SJCRH30 (cell line): Measurements from ENCODE around the gene NCKAP5L. TPM values are rescaled to one million over a fixed set of nuclear protein-coding genes. Genes with fewer than 3 reads are reported as not detected.
A peak's percentile ranks its signal among the peaks of the same experiment; 100 is the strongest.

Experiments
- DNase-seq, 2 experiments: peaks; one replicate each; pipeline ENCODE4 v3.0.0-alpha.2; 2015 to 2020
- H3K27ac ChIP-seq: fragments of 250-450 bp; sonication (Bioruptor Pico); 2 replicates; pipeline ENCODE4 v1.5.1; 2020; ENCODE audit warnings: mild to moderate bottlenecking, moderate library complexity
- H3K27me3 ChIP-seq: fragments of 250-450 bp; sonication (Bioruptor Pico); 2 replicates; pipeline ENCODE4 v1.5.1; 2020; ENCODE audit warnings: mild to moderate bottlenecking, moderate library complexity
- H3K36me3 ChIP-seq: fragments of 250-450 bp; sonication (Bioruptor Pico); 2 replicates; pipeline ENCODE4 v1.5.1; 2020; ENCODE audit warnings: mild to moderate bottlenecking, moderate library complexity
- H3K4me1 ChIP-seq: fragments of 250-450 bp; sonication (Bioruptor Pico); 2 replicates; pipeline ENCODE4 v1.5.1; 2020; ENCODE audit warnings: mild to moderate bottlenecking, moderate library complexity
- H3K4me3 ChIP-seq: fragments of 250-450 bp; sonication (Bioruptor Pico); 2 replicates; pipeline ENCODE4 v1.5.1; 2020; ENCODE audit warnings: mild to moderate bottlenecking, moderate library complexity
- H3K9me3 ChIP-seq: fragments of 250-450 bp; sonication (Bioruptor Pico); replicated peaks from 2 replicates; pipeline ENCODE4 v1.5.1; 2020; ENCODE audit warnings: mild to moderate bottlenecking, moderate library complexity
- total RNA-seq: library from RNA; depleted of rRNA; stranded (reverse); fragments of >200 nt; shearing (Covaris generic); gene quantifications from 2 replicates; pipeline ENCODE4 v1.2.3, GENCODE V29; 2014

NCKAP5L gene
- total RNA-seq, 1 experiment from 2014 or later = 80.7 TPM

DNA sequence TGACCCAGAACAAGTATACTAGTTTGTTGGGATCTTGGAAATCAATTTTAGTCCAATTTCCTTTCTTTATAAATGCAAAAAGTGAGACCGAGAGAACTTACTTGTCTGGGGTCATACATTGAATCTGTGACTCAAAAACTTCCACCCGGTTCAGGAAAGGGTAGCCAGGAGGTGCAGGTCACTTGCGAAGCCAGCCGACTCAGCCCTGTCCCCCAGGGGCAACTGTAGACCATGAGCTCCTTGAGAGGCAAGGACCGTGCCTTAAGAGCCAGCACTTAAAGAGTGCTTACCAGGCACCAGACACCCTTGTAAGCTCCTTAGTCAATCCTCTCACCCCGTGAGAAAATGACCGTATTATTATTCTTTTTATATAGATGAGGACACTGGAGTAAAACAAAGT lies 15.2 kb upstream of the NCKAP5L start:
- Histone ChIP-seq H3K9me3 (no peaks in the 10 kb centered on the region), H3K4me3 (peak overlapping the region; percentile 65), H3K27me3 (no peaks in the 10 kb centered on the region), H3K4me1 (no peaks in the 10 kb centered on the region), H3K27ac (peak overlapping the region; percentile 56), H3K36me3 (no peaks in the 10 kb centered on the region)
- DNase-seq = no peak

GRCh38 chr12:49842519-49843352 lies 14.5 kb upstream of the NCKAP5L start, which contains the start of gene BCDIN3D:
BCDIN3D (minus strand) TSS chr12:49843106; CDS start chr12:49843087, 19 bp downstream.
- Histone ChIP-seq H3K4me3 (peak within 1 kb of the TSS; percentile 65), H3K36me3 (no peaks in the 10 kb centered on the region), H3K27ac (peak within 1 kb of the TSS; percentile 56), H3K4me1 (no peaks in the 10 kb centered on the region), H3K9me3 (no peaks in the 10 kb centered on the region), H3K27me3 (no peaks in the 10 kb centered on the region)
- peak; percentile 91 to 93 for DNase-seq

- DNase-seq = peak; percentile 51 to 80
- H3K4me3 ChIP-seq = no peak overlapping the region
- no peaks in the 10 kb centered on the region for H3K36me3 ChIP-seq
- no peaks in the 10 kb centered on the region for H3K9me3 ChIP-seq
- H3K27ac ChIP-seq = no peak overlapping the region
- H3K27me3 ChIP-seq = no peaks in the 10 kb centered on the region
- no peaks in the 10 kb centered on the region for H3K4me1 ChIP-seq
Observed at GRCh38 chr12:49838973-49839633, 10.9 kb upstream of the NCKAP5L start.

GRCh38 chr12:49832836-49833421 lies 4.7 kb upstream of the NCKAP5L start:
- H3K4me1 ChIP-seq = peaks cover 4% of the 10 kb centered on the region
- H3K27me3 ChIP-seq = no peaks in the 10 kb centered on the region
- no peaks in the 10 kb centered on the region for H3K36me3 ChIP-seq
- no peak overlapping the region for H3K4me3 ChIP-seq
- no peak for DNase-seq
- no peaks in the 10 kb centered on the region for H3K9me3 ChIP-seq
- H3K27ac ChIP-seq = no peak overlapping the region

- Histone ChIP-seq H3K4me1 (peaks cover 4% of the 10 kb centered on the region), H3K4me3 (no peak overlapping the region), H3K27me3 (no peaks in the 10 kb centered on the region), H3K36me3 (no peaks in the 10 kb centered on the region), H3K27ac (no peak overlapping the region), H3K9me3 (no peaks in the 10 kb centered on the region)
- DNase-seq = no peak
Observed at GRCh38 chr12:49831717-49832116, 3.5 kb upstream of the NCKAP5L start.

DNA sequence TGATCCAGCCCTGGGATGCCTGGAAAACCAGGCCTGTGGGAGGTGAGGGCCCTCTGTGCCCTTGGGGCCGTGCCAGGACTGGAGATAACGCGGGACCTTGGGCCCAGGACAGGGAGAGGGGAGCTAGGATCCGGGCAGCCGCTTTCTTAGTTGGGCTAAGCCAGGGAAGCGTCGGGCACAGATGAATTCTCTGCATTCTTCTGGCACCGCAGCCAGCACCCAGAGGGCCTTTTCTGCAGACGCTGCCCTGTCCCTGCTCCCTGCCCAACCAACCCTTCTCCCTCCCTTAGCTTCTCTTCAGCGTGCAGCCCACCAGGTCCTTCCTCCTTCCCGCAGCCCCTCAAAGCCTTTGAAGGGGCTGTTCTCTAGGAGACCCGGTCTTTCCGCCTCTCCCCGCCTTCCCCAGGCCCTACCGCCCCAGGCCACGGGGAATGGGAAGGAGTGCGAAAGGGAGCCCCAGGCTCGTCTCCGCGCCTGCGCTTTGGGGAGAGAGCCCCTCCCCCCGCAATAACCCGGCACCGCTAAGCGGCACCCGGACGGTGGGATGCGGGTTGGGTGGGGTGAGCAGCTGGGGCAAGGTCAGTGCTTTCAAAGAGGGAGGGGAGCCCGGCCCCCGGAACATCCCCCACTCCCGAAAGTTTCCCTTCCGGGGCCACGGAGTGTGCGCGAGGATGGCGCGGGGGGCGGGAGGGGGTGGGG lies 663 bp downstream of the NCKAP5L start:
- Histone ChIP-seq H3K27me3 (no peaks in the 10 kb centered on the region), H3K9me3 (no peaks in the 10 kb centered on the region), H3K27ac (peak overlapping the region; percentile 92), H3K4me1 (peaks cover 24% of the 10 kb centered on the region), H3K36me3 (peaks cover 20% of the 10 kb centered on the region), H3K4me3 (peak overlapping the region; percentile 82)
- peak; percentile 92 to 95 for DNase-seq

DNA sequence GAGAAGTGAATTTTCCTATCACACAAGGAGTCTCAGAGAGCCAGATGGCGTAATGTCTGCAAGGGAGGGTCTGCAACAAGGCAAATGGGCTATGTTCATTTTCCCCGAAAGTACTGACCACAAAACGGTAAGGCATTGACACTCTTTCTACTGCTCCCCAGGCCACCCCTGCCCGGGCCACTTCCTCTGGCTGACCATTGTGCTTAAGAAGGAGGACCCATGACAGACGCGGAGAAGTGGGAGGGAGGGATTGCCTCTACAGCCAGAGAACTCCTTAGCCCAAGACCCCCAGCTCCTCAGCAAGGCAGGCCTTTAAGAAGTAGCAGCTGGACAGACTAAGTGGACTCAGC lies 1.2 kb downstream of the NCKAP5L start:
- Histone ChIP-seq H3K27ac (peak overlapping the region; percentile 92), H3K36me3 (peaks cover 26% of the 10 kb centered on the region), H3K4me3 (peak overlapping the region; percentile 82), H3K4me1 (peaks cover 24% of the 10 kb centered on the region), H3K27me3 (no peaks in the 10 kb centered on the region), H3K9me3 (no peaks in the 10 kb centered on the region)
- DNase-seq = no peak

- Histone ChIP-seq H3K27me3 (no peaks in the 10 kb centered on the region), H3K9me3 (no peaks in the 10 kb centered on the region), H3K4me3 (peak overlapping the region; percentile 82), H3K4me1 (peaks cover 24% of the 10 kb centered on the region), H3K27ac (peak overlapping the region; percentile 92), H3K36me3 (peaks cover 33% of the 10 kb centered on the region)
- peak; percentile 98 for DNase-seq
Observed at GRCh38 chr12:49825971-49826421, 2.2 kb downstream of the NCKAP5L start.

DNA sequence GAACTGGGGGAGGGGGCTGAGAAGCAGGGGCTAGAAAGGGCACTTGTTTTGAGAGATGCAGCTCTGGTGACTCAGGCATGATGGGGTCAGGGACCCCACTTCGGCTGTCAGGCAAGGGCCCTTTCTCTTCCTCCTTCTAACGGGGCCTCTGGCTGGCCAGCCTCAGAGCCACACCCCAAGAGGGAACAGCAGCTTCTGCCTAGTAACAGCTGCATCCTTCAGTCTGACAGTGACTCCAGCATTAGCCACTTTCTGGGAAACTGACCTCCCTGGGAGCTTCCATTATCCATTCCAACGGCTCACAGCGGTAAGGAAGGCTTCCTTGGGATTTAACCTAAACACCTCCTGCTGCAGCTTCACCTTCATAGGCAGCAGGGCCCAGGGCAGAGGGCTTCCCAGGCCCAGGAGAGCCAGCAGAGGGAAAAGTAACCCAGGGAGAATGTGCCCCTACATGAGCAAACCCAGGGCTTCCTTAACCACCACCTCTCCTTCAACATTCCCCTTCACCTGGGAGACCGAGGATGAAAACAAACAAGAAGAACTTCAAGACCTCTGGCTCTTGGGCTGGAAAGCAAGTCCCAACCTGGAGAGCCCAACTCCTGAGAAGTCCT lies 2.7 kb downstream of the NCKAP5L start:
- peaks cover 37% of the 10 kb centered on the region for H3K36me3 ChIP-seq
- peak; percentile 88 to 94 for DNase-seq
- H3K27ac ChIP-seq = peak overlapping the region; percentile 92
- peaks cover 24% of the 10 kb centered on the region for H3K4me1 ChIP-seq
- peak overlapping the region; percentile 82 for H3K4me3 ChIP-seq
- H3K9me3 ChIP-seq = no peaks in the 10 kb centered on the region
- H3K27me3 ChIP-seq = no peaks in the 10 kb centered on the region

DNA sequence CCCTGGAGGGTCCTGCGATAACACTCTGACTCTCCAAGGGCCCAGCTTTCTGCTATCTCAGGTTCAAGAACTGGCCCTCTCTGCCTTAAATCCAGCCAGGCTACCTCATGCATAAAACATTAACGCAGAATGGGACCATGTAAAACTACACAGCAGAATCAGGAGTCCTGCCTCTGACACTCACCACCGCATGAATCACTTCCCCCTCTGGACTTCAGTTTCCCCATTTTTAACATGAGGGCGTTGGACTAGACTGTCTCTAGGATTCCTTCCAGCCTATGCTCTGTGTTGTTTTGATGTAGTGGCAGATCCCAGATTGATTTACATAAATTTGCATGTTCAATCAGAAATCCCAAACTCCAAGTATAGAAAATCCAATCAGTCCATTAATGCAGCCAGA lies 3.3 kb downstream of the NCKAP5L start:
- peaks cover 38% of the 10 kb centered on the region for H3K36me3 ChIP-seq
- H3K4me3 ChIP-seq = peak overlapping the region; percentile 82
- H3K4me1 ChIP-seq = peaks cover 24% of the 10 kb centered on the region
- peak overlapping the region; percentile 92 for H3K27ac ChIP-seq
- no peaks in the 10 kb centered on the region for H3K9me3 ChIP-seq
- H3K27me3 ChIP-seq = no peaks in the 10 kb centered on the region
- DNase-seq = peak in 1 of 2 experiments; percentile 41

DNA sequence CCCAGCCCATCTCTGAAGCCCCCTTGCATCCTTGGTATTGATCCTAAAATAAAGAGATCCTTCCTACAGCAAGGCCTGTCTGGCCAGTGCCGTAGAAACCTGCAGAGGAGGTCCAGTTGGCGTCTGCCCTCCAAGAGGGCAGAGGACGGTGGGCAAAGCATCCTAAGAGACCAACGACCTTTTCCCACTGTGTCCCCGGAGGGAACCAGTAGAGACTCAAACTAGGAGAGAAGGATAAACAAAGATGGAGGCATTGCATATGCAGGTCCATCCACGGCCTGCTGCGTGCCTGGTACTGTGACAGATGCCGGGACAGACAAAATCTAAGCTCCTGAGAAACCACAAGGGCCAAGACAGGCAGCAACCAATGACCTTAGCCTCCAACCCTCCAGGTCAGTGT lies 3.8 kb downstream of the NCKAP5L start:
- H3K27me3 ChIP-seq = no peaks in the 10 kb centered on the region
- no peaks in the 10 kb centered on the region for H3K9me3 ChIP-seq
- peaks cover 43% of the 10 kb centered on the region for H3K36me3 ChIP-seq
- H3K4me1 ChIP-seq = peaks cover 24% of the 10 kb centered on the region
- H3K4me3 ChIP-seq = no peak overlapping the region
- peak overlapping the region; percentile 92 for H3K27ac ChIP-seq
- no peak for DNase-seq

DNA sequence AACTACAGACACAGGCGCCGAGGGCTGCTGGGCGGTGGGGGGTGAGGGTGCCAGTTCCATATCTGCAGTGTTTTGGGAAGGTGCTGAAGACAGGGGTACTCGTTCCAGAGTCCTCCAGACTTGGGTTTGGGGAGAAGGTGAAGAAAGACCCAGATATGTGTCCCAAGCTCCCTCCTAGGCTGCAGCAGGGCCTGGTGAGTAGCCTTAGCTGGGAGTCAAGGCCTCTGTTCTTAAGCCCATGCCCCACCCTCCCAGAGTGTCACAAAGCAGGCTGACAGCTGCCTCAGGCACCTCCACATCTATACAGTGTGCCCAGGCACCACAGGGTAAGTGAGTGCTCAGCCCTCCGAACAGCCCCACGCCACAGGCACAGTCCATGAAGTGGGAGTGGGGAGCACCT lies 4.3 kb downstream of the NCKAP5L start:
- no peaks in the 10 kb centered on the region for H3K27me3 ChIP-seq
- DNase-seq = no peak
- H3K9me3 ChIP-seq = no peaks in the 10 kb centered on the region
- H3K36me3 ChIP-seq = peaks cover 45% of the 10 kb centered on the region
- H3K27ac ChIP-seq = no peak overlapping the region
- peaks cover 20% of the 10 kb centered on the region for H3K4me1 ChIP-seq
- no peak overlapping the region for H3K4me3 ChIP-seq

- Histone ChIP-seq H3K9me3 (no peaks in the 10 kb centered on the region), H3K27ac (no peak overlapping the region), H3K27me3 (no peaks in the 10 kb centered on the region), H3K4me1 (peaks cover 20% of the 10 kb centered on the region), H3K4me3 (no peak overlapping the region), H3K36me3 (peaks cover 45% of the 10 kb centered on the region)
- DNase-seq = no peak
Observed at GRCh38 chr12:49823350-49823749, 4.9 kb downstream of the NCKAP5L start.
